IMR-90 (cell line): Measurements from ENCODE around the gene DNM3. TPM values are rescaled to one million over a fixed set of nuclear protein-coding genes. Genes with fewer than 3 reads are reported as not detected.

ENCODE experiments used
- ATAC-seq: fragments of 200-7000 bp; cut with Tn5 transposase; 2 replicates; pipeline ENCODE4 v1.9.1; 2020; ENCODE audit warnings: low read depth, mild to moderate bottlenecking, moderate library complexity
- BruUV-seq: library from RNA; stranded (reverse); fragments of 400-500 nt; replicated peaks from 2 replicates; lab custom pipeline; 2021; lab: Mats Ljungman, UMichigan
- CTCF ChIA-PET: fragments of 300-600 bp; formaldehyde crosslinking; extraction: SDS; loops from one replicate; lab custom pipeline; 2021; ENCODE audit warnings: antibody characterized with exemption; lab: Yijun Ruan, JAX
- POLR2A ChIA-PET: fragments of 300-600 bp; sonication (Branson Sonifier 250); formaldehyde crosslinking; loops from one replicate; lab custom pipeline; 2022; ENCODE audit warnings: antibody characterized with exemption; ENCODE audit not compliant: unreplicated experiment; lab: Charles Lee
- DNase-seq: peaks from one replicate; pipeline ENCODE4 v3.0.0; 2013
- H2AFZ ChIP-seq: replicated peaks from 2 replicates; pipeline ENCODE3; 2013; ENCODE audit warnings: low read length, mild to moderate bottlenecking; ENCODE audit not compliant: poor library complexity
- H2AK5ac ChIP-seq: 2 replicates; pipeline ENCODE4 v1.6.1; 2013; ENCODE audit warnings: low read depth, low read length, inconsistent platforms
- H2AK9ac ChIP-seq: replicated peaks from 2 replicates; pipeline ENCODE3; 2013; ENCODE audit warnings: mild to moderate bottlenecking, low read depth, low read length, moderate library complexity; ENCODE audit not compliant: poor library complexity
- H2BK120ac ChIP-seq: 2 replicates; pipeline ENCODE4 v1.6.1; 2013; ENCODE audit warnings: low read depth, low read length, inconsistent platforms
- H2BK15ac ChIP-seq: 3 replicates; pipeline ENCODE4 v1.6.1; 2013; ENCODE audit warnings: low read depth, low read length, inconsistent platforms
- H2BK20ac ChIP-seq: 2 replicates; pipeline ENCODE4 v1.6.1; 2013; ENCODE audit warnings: low read depth, mild to moderate bottlenecking, inconsistent platforms, low read length, moderate library complexity
- H2BK5ac ChIP-seq: 2 replicates; pipeline ENCODE4 v1.6.1; 2013; ENCODE audit warnings: mild to moderate bottlenecking, low read depth, low read length, inconsistent platforms; ENCODE audit not compliant: poor library complexity, severe bottlenecking
- H3K14ac ChIP-seq: replicated peaks from 2 replicates; pipeline ENCODE4 v1.6.1; 2013; ENCODE audit warnings: low read depth, low read length, inconsistent platforms
- H3K18ac ChIP-seq: 2 replicates; pipeline ENCODE4 v1.6.1; 2013; ENCODE audit warnings: low read depth, low read length, control low read depth
- H3K23ac ChIP-seq: 2 replicates; pipeline ENCODE4 v1.6.1; 2013; ENCODE audit warnings: low read depth, low read length, inconsistent platforms
- H3K27ac ChIP-seq: 2 replicates; pipeline ENCODE4 v1.5.1; 2013; ENCODE audit warnings: mild to moderate bottlenecking, control low read depth, low read length; ENCODE audit not compliant: insufficient read depth
- H3K27me3 ChIP-seq: 2 replicates; pipeline ENCODE4 v1.6.1; 2013; ENCODE audit warnings: low read length; ENCODE audit not compliant: control insufficient read depth, insufficient read depth
- H3K36me3 ChIP-seq: 2 replicates; pipeline ENCODE4 v1.6.1; 2013; ENCODE audit warnings: low read length, mixed read lengths; ENCODE audit not compliant: control insufficient read depth, insufficient read depth
- H3K4ac ChIP-seq: 2 replicates; pipeline ENCODE4 v1.6.1; 2013; ENCODE audit warnings: low read depth, low read length, inconsistent platforms
- H3K4me1 ChIP-seq: 2 replicates; pipeline ENCODE4 v1.6.1; 2013; ENCODE audit warnings: low read length, mixed read lengths; ENCODE audit not compliant: control insufficient read depth, insufficient read depth
- H3K4me2 ChIP-seq: 2 replicates; pipeline ENCODE4 v1.6.1; 2013; ENCODE audit warnings: low read depth, mild to moderate bottlenecking, control low read depth, low read length, moderate library complexity
- H3K4me3 ChIP-seq: 2 replicates; pipeline ENCODE4 v1.5.1; 2013; ENCODE audit warnings: low read depth, mild to moderate bottlenecking, control low read depth, low read length, moderate library complexity; ENCODE audit not compliant: insufficient read depth
- H3K56ac ChIP-seq: 2 replicates; pipeline ENCODE4 v1.6.1; 2013; ENCODE audit warnings: low read length, inconsistent platforms; ENCODE audit not compliant: insufficient read depth; ENCODE audit errors: extremely low read depth
- H3K79me1 ChIP-seq, 2 experiments: 2 replicates each; pipeline ENCODE4 v1.6.1; 2013; ENCODE audit warnings: low read length in 2 of 2, inconsistent platforms in 1 of 2, low read depth in 1 of 2
- H3K9ac ChIP-seq: 2 replicates; pipeline ENCODE4 v1.6.1; 2013; ENCODE audit warnings: low read depth, low read length, control low read depth
- H3K9me1 ChIP-seq: 2 replicates; pipeline ENCODE4 v1.6.1; 2013; ENCODE audit warnings: low read length, inconsistent platforms; ENCODE audit not compliant: insufficient read depth
- H3K9me3 ChIP-seq: 2 replicates; pipeline ENCODE4 v1.6.1; 2013; ENCODE audit warnings: low read length; ENCODE audit not compliant: control insufficient read depth, insufficient read depth
- H4K20me1 ChIP-seq: 2 replicates; pipeline ENCODE4 v1.6.1; 2013; ENCODE audit warnings: low read length, inconsistent platforms; ENCODE audit not compliant: insufficient read depth
- H4K5ac ChIP-seq: 2 replicates; pipeline ENCODE4 v1.6.1; 2013; ENCODE audit warnings: mild to moderate bottlenecking, low read depth, low read length, control low read depth
- H4K8ac ChIP-seq, 2 experiments: 2 replicates each; pipeline ENCODE4 v1.6.1; 2013; ENCODE audit warnings: low read depth in 2 of 2, low read length in 2 of 2, control low read depth in 1 of 2, inconsistent platforms in 1 of 2
- H4K91ac ChIP-seq: 2 replicates; pipeline ENCODE4 v1.6.1; 2013; ENCODE audit warnings: low read depth, low read length, inconsistent platforms; ENCODE audit not compliant: insufficient read depth
- CEBPB ChIP-seq: IDR thresholded peaks from 2 replicates; pipeline ENCODE4 v1.6.1; 2012; ENCODE audit warnings: low read depth, low read length, improper control_type of control experiment
- CHD1 ChIP-seq: IDR thresholded peaks from 2 replicates; pipeline ENCODE4 v1.6.1; 2012; ENCODE audit warnings: low read depth, low read length, improper control_type of control experiment
- FOS ChIP-seq: fragments of 150-350 bp; IDR thresholded peaks from 2 replicates; pipeline ENCODE4 v1.6.1; 2016; ENCODE audit warnings: low read depth, low read length
- MAZ ChIP-seq: IDR thresholded peaks from 2 replicates; pipeline ENCODE4 v1.6.1; 2012; ENCODE audit warnings: low read depth, mild to moderate bottlenecking, low read length, improper control_type of control experiment, moderate library complexity, borderline replicate concordance
- MXI1 ChIP-seq: IDR thresholded peaks from 2 replicates; pipeline ENCODE4 v1.6.1; 2012; ENCODE audit warnings: low read depth, mild to moderate bottlenecking, low read length, moderate library complexity, borderline replicate concordance
- NFE2L2 ChIP-seq: fragments of 150-350 bp; IDR thresholded peaks from 2 replicates; pipeline ENCODE4 v1.6.1; 2016; ENCODE audit warnings: low read depth, mild to moderate bottlenecking, low read length
- POLR2A ChIP-seq: IDR thresholded peaks from 2 replicates; pipeline ENCODE4 v1.6.1; 2012; ENCODE audit warnings: mild to moderate bottlenecking, low read depth, low read length
- RCOR1 ChIP-seq: IDR thresholded peaks from 2 replicates; pipeline ENCODE4 v1.6.1; 2012; ENCODE audit warnings: mild to moderate bottlenecking, low read length, improper control_type of control experiment; ENCODE audit not compliant: insufficient replicate concordance
- RFX5 ChIP-seq: IDR thresholded peaks from 2 replicates; pipeline ENCODE4 v1.8.0; 2012; ENCODE audit warnings: low read depth, mild to moderate bottlenecking, low read length, moderate library complexity
- SMC3 ChIP-seq: fragments of 150-350 bp; IDR thresholded peaks from 2 replicates; pipeline ENCODE4 v1.6.1; 2016; ENCODE audit warnings: low read depth, mild to moderate bottlenecking, antibody characterized with exemption, low read length, moderate library complexity
- WGBS, 2 experiments: methylation state at CpG; one replicate each; pipeline versions ENCODE4 v1.1.5 to v1.1.7; 2013; ENCODE audit warnings: missing lambda C conversion rate in 2 of 2; ENCODE audit not compliant: insufficient read length in 1 of 2; ENCODE audit errors: extremely low coverage in 2 of 2; 5-methylcytosine and 5-hydroxymethylcytosine counted together
- dilution Hi-C: fragments of 300-500 bp; cut with HindIII; formaldehyde crosslinking; loops from one replicate; pipeline ENCODE4 v1.14.3; 2018; ENCODE audit warnings: low sequenced_read_pairs; ENCODE audit not compliant: unreplicated experiment
- in situ Hi-C: fragments of 300-500 bp; cut with MboI; formaldehyde crosslinking; loops from 3 replicates; pipeline ENCODE4 v1.14.3; 2019; ENCODE audit warnings: low sequenced_read_pairs, inconsistent platforms, mixed read lengths
- intact Hi-C: fragments of 100-400 bp; cut with micrococcal nuclease; formaldehyde crosslinking; loops from 2 replicates; pipeline ENCODE4 v1.10.0; 2022
- polyA plus RNA-seq, 3 experiments: library from polyadenylated mRNA; depleted of rRNA; stranded (reverse); fragments of >200 nt; gene quantifications; 2 replicates each; pipeline ENCODE4 v1.2.3, GENCODE V29; 2012; ENCODE audit warnings: low replicate concordance in 1 of 3
- total RNA-seq: library from RNA; depleted of rRNA; stranded (reverse); fragments of >200 nt; gene quantifications from 2 replicates; pipeline ENCODE4 v1.2.3, GENCODE V29; 2012
- TF ChIP-seq, protein P1 (sequence below): fragments of 150-350 bp; IDR thresholded peaks from 2 replicates; pipeline ENCODE4 v1.6.1; 2017; ENCODE audit warnings: mild to moderate bottlenecking, antibody characterized with exemption, low read length, low read depth
- TF ChIP-seq, protein P2 (sequence below): fragments of 150-350 bp; IDR thresholded peaks from 2 replicates; pipeline ENCODE4 v1.6.1; 2016; ENCODE audit warnings: low read depth, mild to moderate bottlenecking, low read length, moderate library complexity, borderline replicate concordance

Gene DNM3
- total and polyA plus RNA-seq, 2 of the 4 experiments (the other 2 are of a cell fraction) = 0.36 TPM

DNA sequence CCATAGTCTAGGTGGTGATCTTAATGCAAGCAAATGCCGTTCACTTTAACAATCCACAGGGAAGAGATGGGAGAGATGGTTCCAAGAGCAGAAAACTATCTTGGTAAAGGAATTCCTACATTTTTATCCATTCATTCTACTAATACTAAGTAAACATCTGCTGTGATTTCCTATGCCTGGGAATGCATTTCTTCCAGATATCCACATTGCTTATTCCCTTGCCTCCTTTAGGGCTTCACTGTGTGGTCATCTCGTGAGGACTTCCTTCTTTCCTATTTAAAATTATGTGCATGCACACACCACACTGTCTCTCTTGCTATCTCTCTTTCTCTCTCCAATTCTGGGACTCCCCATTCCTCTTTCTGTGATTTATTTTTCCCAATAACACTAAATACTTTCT is 380.1 kb downstream of the DNM3 start:
- dilution Hi-C loops (no loop called here), intact Hi-C loops (loop anchor here (5.0 kb wide), 2 partner anchors 34 to 49 kb away; no protein-coding TSS in a partner anchor), in situ Hi-C loops (no loop called here)
- TF ChIP-seq MXI1 (no peak), NFE2L2 (no peak), RCOR1 (no peak), MAZ (no peak), CHD1 (no peak), RFX5 (no peak), FOS (no peak), SMC3 (no peak), CEBPB (no peak), POLR2A (no peak)
- TF ChIP-seq, protein P1, sequence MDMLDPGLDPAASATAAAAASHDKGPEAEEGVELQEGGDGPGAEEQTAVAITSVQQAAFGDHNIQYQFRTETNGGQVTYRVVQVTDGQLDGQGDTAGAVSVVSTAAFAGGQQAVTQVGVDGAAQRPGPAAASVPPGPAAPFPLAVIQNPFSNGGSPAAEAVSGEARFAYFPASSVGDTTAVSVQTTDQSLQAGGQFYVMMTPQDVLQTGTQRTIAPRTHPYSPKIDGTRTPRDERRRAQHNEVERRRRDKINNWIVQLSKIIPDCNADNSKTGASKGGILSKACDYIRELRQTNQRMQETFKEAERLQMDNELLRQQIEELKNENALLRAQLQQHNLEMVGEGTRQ = no peak
- TF ChIP-seq, protein P2, sequence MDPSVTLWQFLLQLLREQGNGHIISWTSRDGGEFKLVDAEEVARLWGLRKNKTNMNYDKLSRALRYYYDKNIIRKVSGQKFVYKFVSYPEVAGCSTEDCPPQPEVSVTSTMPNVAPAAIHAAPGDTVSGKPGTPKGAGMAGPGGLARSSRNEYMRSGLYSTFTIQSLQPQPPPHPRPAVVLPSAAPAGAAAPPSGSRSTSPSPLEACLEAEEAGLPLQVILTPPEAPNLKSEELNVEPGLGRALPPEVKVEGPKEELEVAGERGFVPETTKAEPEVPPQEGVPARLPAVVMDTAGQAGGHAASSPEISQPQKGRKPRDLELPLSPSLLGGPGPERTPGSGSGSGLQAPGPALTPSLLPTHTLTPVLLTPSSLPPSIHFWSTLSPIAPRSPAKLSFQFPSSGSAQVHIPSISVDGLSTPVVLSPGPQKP = no peak
- ATAC-seq (no peak), DNase-seq (no peak)
- ChIA-PET POLR2A (interaction anchor here (0.6 kb wide), 1 partner anchor 35 kb away, joined by 3 read pairs; no protein-coding TSS in a partner anchor), CTCF (interaction anchor here (0.6 to 1.1 kb wide), 2 partner anchors 36 to 521 kb away, joined by 3 read pairs; no protein-coding TSS in a partner anchor)
- Histone ChIP-seq H2BK20ac (no peak overlapping the region), H3K36me3 (no peaks in the 10 kb centered on the region), H3K56ac (no peak overlapping the region), H2AK9ac (no peak overlapping the region), H3K23ac (no peak overlapping the region), H3K27ac (no peak overlapping the region), H4K91ac (no peak overlapping the region), H2AFZ (no peak overlapping the region), H3K14ac (no peak overlapping the region), H2AK5ac (no peak overlapping the region), H3K4me1 (peaks cover 4% of the 10 kb centered on the region; the same call in 1 of the 2 replicates), H4K8ac (no peak overlapping the region), H3K9ac (no peak overlapping the region), H3K4ac (no peak overlapping the region), H4K5ac (no peak overlapping the region), H4K20me1 (no peaks in the 10 kb centered on the region), H2BK15ac (no peak overlapping the region), H2BK120ac (no peak overlapping the region), H3K4me3 (no peak overlapping the region), H3K18ac (no peak overlapping the region), H3K79me1 (no peaks in the 10 kb centered on the region), H2BK5ac (no peak overlapping the region), H3K4me2 (no peak overlapping the region), H3K27me3 (no peaks in the 10 kb centered on the region), H3K9me1 (no peaks in the 10 kb centered on the region), H3K9me3 (no peaks in the 10 kb centered on the region)
- 100% methylated on average over 1 of the region's 2 CpGs; no CpG with 5 or more reads in 1 of the 2 experiments for WGBS, 2 experiments
- no TSS peak for BruUV-seq
